Stimulated activated CD4-positive, alpha-beta T cell treated with anti-CD3 and anti-CD28 coated beads, Interleukin-1b, Interleukin-23, amount 100 ng/mL, for 4 hours (primary cell): ENCODE results near the gene TTC38.

Experiments used
- DNase-seq, 2 donors: peaks; one replicate each; pipeline ENCODE4 v3.0.0-alpha.2; 2020; ENCODE audit warnings: low read depth in 2 of 2

TTC38 gene

GRCh38 chr22:46327691-46328465 lies 60.1 kb downstream of the TTC38 start:
- DNase-seq, result no peak

- DNase-seq, result no peak
Observed at GRCh38 chr22:46328797-46329196, 61.0 kb downstream of the TTC38 start.

- no peak for DNase-seq
Observed at GRCh38 chr22:46329616-46330015, 61.8 kb downstream of the TTC38 start.

GRCh38 chr22:46330426-46330825 lies 62.6 kb downstream of the TTC38 start:
- no peak for DNase-seq

- DNase-seq, result no peak
Observed at GRCh38 chr22:46331496-46331895, 63.7 kb downstream of the TTC38 start.

GRCh38 chr22:46335201-46336118 lies 67.7 kb downstream of the TTC38 start, which contains the start of gene TRMU:
TSS of gene TRMU (plus strand) at chr22:46335714. CDS start at chr22:46335765, 51 bp downstream.
- DNase-seq, result peak; percentile 57 to 74

DNA sequence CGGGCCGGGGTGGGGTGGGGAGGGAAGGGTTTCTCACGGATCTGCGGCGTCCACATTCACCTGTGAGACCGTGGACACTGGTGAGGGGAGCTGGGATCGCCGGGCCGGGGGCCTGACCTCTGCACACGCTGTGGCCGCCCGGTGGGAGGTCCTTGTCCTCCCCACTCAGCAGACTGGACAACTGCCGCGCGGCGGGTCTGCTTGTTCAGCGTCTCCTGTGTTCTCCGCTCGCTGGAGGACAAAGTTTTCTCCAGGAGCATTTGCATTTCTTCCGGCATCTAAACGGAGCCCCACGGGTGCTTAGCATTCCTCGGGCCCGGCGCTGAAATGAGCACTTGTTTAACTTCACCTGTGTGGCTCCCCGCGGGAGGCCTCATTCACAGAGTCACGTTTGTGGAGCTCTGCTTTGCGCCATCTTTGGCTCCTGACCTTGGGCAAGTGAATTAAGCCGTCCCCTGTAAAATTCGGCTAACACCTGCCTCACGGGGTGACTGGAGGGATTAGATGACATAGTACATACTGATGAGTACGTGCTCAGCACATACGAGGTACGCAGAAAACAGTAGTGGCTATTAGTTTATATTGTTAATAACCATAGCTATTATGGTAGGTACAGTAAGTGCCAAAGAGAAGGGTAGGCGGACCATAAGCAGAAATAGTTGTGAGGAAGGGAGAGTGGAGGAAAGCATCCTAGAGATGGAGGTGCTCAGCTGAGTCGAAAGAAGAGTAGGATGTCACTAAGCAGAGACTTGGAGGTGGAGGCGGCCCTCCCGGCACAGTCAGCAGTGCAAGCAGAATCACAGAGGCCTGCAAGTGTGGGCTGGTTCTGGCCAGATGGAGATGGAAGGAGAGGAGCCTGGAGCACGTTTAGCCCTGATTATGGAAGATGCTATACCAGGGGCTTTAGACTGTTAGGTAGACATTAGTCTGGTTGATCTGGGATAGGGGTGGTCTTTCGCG lies 68.6 kb downstream of the TTC38 start:
- DNase-seq, result peak in 1 of 2 donors; percentile 8

DNA sequence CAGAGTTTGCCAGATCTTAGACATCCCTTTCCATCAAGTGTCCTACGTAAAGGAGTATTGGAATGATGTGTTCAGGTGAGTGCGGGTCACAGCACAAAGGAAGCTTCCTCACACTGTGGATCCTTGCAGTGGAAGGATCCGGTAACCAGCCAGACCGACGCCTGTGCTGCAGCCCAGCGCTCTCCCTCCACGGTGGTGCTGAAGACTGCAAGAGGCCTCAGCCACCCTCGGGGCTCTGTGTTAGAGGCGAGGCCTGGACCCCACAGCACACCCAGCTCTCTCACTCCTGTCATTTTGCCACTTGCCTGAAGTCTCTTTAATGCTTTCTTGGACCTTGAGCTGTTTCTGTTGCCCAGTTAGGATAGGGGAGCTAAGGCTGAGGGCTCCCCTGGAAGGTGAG lies 70.1 kb downstream of the TTC38 start:
- DNase-seq, result no peak

GRCh38 chr22:46338636-46339035 lies 70.8 kb downstream of the TTC38 start:
- no peak for DNase-seq

DNA sequence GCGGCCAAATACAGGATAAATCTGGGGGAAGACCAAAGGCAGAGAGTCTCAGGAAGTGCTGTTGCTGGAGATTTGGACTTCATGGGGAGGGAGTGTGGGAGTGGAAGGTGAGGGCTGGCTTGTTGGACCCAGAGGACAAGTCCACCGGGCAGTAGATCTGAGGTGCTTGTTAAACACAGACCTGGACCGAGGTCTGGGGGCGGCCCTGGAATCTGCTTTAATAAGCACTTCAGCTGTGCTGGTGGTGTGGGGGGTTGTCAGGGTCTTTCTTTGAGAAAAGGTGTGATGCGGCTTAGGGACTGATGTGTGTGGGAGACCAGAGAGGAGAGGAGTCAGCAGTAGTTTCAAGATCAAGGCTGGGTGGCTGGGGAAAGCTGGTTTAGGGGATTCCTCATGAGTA lies 72.1 kb downstream of the TTC38 start:
- DNase-seq, result no peak

DNA sequence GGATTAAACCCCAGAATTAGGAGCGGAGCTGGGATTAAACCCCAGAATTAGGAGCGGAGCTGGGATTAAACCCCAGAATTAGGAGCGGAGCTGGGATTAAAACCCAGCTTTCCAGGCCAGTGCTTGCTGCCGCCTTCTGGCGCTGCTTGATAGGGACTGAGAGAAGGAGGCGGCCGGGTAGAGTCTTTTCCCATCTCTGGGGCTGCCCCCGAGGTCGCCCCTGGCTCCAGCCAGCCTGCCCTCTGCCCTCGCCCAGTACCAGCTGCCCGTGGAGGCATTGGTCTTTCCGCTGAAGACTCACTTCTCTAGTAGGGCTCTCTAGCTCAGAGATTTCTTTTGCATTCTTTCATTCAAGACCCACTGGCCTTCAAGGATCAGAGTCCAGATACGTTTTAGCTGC lies 72.9 kb downstream of the TTC38 start:
- no peak for DNase-seq
